GM19463 (cell line): ENCODE results near the gene TP53BP2.
"Not testable (repeated sequence)": the region's sequence is repeated elsewhere in the genome, so short reads cannot be mapped to it uniquely, and the experiment has no call there.

Source experiments
- ATAC-seq: cut with Tn5 transposase; IDR thresholded peaks from one replicate; pipeline ENCODE4 v1.9.1; 2021; ENCODE audit warnings: mild to moderate bottlenecking, moderate library complexity; ENCODE audit not compliant: unreplicated experiment

The TP53BP2 gene, protein sequence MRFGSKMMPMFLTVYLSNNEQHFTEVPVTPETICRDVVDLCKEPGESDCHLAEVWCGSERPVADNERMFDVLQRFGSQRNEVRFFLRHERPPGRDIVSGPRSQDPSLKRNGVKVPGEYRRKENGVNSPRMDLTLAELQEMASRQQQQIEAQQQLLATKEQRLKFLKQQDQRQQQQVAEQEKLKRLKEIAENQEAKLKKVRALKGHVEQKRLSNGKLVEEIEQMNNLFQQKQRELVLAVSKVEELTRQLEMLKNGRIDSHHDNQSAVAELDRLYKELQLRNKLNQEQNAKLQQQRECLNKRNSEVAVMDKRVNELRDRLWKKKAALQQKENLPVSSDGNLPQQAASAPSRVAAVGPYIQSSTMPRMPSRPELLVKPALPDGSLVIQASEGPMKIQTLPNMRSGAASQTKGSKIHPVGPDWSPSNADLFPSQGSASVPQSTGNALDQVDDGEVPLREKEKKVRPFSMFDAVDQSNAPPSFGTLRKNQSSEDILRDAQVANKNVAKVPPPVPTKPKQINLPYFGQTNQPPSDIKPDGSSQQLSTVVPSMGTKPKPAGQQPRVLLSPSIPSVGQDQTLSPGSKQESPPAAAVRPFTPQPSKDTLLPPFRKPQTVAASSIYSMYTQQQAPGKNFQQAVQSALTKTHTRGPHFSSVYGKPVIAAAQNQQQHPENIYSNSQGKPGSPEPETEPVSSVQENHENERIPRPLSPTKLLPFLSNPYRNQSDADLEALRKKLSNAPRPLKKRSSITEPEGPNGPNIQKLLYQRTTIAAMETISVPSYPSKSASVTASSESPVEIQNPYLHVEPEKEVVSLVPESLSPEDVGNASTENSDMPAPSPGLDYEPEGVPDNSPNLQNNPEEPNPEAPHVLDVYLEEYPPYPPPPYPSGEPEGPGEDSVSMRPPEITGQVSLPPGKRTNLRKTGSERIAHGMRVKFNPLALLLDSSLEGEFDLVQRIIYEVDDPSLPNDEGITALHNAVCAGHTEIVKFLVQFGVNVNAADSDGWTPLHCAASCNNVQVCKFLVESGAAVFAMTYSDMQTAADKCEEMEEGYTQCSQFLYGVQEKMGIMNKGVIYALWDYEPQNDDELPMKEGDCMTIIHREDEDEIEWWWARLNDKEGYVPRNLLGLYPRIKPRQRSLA

DNA sequence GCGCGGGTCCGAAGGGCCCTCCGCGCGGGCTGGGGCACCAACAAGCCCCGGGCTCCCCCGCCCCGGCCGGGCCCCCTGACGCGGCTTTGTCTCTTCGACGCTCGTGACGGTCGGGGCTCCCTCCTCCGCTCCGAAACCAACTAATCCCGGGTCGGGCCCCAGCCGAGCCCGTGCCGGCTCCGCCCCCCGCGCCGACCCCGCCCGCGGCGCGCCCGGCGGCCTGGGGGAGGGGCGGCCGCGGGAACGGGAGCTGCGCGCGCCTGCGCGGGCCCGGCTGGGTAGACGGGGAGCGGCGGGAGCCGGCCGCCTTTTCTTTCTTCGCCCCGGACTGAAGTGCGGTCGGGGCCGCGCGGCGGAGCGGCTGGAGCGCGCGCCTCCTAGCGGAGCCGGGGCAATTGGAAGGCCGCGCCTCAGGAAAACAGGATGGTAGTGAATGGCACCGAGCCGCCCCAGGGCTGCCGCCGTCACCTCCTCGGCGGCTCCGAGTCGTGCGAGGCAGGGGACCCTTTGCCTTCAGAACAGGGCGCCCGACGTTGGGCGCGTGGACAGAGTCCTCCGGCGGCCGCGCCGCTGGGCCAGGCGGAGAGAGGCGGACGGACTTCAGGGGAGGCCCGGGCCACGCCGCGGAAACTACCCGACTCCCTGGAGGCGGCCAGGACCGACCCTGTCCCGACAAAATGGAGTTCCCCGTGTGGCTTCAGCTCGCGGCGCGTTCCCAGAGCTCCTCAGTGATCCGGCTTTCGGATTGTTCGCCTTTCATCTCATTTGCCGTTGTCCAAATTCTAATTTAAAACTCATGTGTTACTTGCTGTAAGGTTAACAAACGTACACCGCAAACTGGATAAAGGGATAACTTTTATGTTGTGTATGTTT, at the start of gene TP53BP2:
TSS of gene TP53BP2 (minus strand) at position 138 of the 873 bp plus-strand sequence. CDS start 267 bp downstream, outside the sequence.
- ATAC-seq, result peak; percentile 68

DNA sequence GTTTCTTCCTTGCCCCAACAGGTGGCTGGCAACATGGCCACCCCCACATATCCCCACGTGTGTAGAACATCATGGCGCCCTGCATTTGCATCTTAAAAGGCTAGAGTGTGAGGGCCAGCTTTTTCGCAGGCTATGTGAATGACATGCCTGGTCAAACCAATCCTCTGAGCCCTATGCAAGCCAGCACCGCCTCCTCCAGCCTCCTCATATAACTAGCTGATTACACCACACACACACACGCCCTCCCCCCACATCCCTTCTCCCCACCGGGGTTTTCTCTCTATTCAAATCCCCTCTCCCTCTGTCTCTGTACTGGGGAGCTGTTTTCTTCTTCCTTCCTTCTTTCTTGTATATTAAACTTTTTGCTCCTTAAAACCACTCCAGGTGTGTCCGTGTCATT, 44.7 kb upstream of the TP53BP2 start:
- not testable (repeated sequence) for ATAC-seq

DNA sequence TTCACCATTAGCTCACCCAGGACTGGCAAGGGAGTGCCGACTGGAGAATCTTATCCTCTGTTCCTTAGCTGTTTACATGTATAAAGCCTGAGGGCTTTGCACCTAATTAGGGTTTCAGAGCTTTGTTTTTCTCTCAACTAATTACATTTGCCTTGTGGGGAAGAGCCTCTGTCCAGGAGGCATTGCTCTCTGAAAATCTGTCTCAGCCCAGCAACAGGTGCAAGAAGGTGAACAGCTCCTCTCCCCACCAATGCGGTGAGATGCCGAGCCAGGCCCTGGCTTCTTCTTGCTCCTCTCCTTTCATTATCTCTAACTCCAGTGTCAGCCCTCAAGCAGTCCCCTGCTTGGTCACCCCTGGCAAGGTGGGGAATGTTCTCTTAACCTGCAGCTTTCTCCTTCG, 43.6 kb upstream of the TP53BP2 start:
- not testable (repeated sequence) for ATAC-seq

DNA sequence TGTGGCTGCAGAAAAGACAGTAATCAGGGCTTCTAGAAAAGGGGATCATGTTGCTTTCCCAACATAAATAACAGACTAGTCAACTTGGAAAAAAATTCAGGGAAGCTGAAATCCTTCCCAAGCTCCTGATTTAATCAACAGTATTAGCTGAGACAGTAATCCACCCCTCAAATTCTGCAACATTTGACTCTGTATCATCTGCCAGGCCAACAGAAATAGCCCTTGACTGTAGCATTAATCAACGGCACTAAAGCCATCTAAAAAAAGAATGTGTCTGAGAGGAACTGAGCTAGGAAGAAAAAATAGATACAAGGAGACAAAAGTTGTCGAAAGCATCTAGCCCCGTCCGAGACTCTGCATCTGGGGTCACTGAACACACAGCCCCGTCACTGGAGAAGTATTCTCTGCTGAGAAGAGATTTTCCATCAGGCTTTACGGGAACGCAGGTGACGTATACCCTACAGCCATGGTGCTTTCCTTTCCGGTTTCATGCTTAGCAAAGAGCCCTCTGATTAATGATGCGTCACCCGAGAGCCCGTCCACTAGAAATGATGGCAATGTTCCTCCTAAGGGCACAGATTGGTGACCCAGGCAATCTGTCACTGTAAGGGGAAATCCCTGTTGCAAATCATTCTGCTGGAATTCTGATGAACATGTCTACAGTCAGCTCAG, 42.1 kb upstream of the TP53BP2 start:
- ATAC-seq, result no peak

DNA sequence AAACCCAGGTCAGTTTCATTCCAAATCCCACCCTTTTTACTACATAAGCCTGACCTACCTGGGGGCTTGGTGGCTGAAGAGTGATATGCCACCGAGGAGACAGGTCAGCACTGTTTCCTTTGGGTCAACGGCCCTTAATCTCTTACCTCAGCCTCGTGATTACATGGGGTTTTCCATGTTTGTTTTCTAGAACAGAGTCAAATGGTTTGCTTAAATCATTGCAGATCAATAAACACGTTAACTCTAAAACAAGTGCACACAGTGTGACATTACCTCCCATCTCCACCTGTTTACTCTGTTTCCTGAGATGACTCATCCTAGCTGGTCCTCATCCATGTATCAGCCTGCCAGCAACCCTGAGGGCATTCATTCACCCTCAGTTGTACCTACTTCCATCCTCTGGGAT, 40.8 kb upstream of the TP53BP2 start:
- ATAC-seq, result no peak

DNA sequence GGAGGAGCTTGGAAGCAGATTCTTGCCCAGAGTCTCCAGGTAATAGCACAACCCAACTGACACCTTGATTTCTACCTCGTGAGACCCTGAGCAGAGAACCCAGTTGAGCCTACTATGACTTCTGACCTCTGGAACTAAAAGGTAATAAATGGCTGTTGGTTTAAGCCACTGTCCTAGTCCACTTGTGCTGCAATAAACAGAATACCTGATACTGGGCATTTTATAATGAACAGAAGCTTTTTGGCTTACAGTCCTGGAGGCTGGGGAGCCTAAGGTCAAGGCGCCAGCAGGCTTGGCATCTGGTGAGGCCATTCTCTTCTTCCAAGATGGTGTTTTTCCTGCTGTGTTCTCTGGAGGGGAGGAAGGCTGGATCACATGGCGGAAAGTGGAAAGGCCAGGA, 39.9 kb upstream of the TP53BP2 start:
- no peak for ATAC-seq

DNA sequence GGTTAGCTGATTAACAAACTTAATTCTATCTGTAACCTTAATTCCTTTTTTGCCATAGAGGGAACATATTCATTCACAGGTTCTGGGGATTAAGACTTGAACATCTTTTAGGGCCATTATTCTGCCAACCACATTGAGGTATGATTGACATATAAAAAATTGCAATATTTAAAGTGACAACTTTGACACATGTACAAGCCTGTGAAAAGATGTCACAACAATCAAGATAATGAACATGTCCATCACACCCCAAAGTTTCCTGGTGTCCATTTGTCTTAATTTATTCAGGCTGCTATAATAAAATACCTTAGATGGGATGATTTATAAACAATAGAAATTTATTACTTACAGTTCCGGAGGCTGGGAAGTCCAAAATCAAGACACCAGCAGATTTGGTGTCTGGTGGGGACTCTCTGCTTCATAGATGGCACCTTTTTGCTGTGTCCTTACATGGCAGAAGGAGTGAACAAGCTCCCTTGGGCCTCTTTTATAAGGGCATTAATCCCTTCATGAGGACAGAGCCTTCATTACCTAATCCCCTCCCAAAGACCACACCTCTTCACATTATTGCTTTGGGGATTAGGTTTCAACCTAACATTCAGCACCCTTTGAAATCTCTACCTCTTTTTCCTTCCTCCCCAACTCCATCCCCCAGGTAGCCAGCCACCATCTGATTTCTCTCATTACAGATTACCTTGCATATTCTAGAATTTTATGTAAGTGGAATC, 33.0 kb upstream of the TP53BP2 start:
- ATAC-seq, result no peak

DNA sequence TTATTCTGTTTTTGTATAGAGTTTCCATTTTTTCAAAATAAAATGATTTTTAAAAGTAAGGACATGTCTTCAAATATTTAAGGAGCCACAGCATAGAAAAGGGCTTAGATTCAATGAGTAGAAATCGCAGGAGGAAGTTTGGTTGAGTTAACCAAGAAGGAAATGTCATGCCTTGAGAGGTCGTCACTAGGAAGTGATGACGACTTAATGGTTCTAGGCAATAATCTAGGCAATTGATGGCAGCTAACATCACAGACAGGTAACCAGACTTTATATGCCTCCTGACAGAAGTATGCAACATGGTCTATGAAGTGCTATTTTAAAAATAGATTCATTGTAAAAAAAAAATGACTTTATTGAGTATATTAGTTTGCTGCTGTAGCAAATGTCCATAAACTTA, 32.1 kb upstream of the TP53BP2 start:
- no peak for ATAC-seq

DNA sequence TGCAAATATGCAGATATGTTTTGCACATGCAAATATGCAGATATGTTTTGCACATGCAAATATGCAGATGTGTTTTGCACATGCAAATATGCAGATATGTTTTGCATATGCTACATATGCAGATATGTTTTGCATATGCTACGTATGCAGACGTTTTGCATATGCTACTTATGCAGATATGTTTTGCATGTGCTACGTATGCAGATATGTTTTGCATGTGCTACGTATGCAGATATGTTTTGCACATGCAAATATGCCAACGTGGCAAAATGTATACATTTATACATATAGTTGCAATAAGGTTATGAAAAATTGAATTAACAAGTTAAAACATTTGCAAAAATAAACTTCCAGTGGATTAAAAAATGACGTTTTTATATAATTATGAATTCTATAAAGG, 30.8 kb upstream of the TP53BP2 start:
- ATAC-seq, result no peak

DNA sequence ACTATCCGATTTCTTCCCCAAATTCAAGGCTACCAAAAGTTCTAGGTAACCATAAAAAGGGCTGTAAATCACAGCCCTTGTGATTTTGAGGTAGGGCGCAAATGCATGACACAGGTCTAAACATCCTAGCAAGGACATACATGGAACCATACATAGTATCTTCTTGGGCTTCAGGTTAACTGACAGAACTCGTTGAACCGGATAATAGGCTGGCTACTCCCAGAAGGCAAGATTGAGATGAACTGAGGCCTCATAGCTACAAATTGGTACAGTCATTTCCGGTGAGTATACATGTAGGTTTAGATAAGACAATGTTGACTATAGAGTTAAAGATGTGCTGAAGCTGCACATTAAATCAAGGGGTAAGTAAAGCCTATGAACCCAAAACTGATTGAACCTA, 27.3 kb upstream of the TP53BP2 start:
- no peak for ATAC-seq

DNA sequence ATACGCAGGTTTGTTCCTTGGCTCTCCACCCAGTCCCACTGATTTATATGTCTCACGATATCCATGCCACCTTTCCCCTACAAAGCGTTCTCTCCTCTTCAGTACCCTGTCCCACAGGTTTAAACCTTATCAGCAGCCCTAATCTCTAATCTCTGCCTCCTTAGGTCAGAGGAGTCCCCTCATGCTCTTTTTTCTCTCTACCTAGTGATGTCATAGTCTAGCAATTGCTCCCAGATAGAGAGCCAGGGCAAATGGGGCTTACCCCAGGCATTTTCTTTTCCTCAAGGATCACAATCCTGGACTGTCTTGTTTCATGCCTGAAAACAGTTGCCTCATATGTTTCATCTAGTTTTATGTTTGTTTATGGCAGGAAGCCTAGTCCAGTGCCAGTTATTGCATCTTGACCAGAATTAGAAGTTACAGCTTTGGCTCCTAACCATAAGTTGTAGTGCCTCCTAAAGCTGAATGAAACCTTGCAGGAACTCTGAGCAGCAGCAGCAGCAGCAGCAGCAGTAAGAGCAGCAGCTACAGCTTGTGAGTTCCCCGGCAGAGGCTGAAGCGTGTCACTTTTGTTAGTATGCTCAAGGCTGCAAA, 26.7 kb upstream of the TP53BP2 start:
- ATAC-seq, result no peak

DNA sequence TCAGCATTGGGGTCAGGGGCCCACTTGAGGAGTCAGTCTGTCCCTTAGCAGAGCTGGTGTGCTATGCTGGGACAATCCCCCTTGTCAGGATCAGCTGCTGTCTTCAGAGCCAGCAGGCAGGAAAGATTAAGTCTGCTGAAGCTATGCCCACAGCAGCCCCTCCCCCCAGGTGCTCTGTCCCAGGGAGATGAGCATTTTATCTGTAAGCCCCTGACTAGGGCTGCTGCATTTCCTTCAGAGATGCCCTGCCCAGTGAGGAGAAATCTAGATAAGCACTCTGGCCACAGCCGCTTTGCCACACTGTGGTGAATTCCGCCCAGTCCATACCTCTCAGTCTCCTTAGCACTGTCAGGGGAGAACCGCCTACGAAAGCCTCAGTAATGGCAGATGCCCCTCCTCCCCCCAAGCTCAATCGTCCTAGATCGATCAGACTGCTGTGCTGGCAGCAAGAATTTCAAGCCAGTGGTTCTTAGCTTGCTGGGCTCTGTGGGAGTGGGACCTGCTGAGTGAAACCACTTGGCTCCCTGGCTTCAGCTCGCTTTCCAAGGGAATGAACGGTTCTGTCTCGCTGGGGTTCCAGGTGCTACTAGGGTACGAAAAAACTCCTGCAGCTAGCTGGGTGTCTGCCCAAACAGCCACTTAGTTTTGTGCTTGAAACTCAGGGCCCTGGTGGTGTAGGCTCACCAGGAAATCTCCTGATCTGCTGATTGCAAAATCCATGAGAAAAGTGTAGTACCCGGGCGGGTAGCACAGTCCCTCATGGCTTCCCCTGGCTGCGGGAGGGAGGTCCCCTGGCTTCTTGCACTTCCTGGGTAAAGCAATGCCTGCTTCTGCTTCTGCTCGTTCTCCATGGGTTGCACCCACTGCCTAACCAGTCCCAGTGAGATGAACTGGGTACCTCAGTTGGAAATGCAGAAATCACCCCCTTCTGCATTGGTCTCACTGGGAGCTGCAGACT, 25.1 kb upstream of the TP53BP2 start:
- ATAC-seq, result no peak

DNA sequence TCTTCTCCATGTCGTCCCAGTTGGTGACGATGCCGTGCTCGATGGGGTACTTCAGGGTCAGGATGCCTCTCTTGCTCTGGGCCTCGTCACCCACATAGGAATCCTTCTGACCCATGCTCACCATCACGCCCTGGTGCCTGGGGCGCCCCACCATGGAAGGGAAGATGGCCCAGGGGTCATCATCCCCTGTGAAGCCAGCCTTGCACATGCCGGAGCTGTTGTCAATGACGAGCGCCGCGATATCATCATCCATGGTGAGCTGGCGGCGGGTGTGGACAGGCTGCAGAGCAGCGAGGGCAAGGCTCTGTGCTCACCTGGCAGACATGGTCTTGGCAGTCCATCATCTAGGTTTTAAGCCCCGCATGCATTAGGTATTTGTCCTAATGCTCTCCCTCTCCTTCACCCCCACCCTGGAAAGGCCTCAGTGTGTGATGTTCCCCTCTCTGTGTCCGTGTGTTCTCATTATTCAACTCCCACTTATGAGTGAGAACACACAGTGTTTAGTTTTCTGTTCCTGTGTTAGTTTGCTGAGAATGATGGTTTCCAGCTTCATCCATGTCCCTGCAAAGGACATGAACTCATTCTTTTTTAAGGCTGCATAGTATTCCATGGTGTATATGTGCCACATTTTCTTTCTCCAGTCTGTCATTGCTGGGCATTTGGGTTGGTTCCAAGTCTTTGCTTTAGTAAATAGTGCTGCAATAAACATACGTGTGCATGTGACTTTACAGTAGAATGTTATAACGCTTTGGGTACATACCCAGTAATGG, 19.0 kb upstream of the TP53BP2 start:
- not testable (repeated sequence) for ATAC-seq

DNA sequence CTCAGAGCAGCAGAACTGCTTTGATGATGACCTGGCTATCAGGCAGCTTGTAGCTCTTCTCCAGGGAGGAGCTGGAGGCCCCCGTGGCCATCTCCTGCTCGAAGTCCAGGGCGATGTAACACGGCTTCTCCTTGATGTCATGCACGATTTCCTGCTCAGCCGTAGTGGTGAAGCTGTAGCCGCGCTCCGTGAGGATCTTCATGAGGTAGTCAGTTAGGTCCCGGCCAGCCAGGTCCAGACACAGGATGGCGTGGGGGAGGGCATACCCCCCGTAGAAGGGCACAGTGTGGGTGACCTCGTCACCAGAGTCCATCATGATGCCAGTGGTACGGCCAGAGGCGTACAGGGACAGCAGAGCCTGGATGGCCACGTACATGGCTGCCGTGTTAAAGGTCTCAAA, 18.3 kb upstream of the TP53BP2 start:
- ATAC-seq, result no peak

DNA sequence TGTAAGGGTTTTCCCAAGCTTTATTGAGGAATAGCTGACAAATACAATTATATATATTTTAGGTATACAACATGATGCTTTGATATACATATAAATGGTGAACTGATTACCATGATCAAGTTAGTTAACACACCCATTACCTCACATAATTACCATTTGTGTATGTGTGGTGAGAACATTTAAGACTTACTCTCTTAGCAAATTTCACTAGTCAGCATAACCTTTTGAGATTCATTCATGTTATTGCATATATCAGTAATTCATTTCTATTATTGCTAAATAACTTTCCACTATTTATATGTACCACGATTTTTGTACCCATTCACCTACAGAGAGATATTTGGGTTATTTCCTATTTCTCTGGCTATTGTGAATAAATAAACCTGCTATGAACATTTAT, 16.2 kb upstream of the TP53BP2 start:
- no peak for ATAC-seq

DNA sequence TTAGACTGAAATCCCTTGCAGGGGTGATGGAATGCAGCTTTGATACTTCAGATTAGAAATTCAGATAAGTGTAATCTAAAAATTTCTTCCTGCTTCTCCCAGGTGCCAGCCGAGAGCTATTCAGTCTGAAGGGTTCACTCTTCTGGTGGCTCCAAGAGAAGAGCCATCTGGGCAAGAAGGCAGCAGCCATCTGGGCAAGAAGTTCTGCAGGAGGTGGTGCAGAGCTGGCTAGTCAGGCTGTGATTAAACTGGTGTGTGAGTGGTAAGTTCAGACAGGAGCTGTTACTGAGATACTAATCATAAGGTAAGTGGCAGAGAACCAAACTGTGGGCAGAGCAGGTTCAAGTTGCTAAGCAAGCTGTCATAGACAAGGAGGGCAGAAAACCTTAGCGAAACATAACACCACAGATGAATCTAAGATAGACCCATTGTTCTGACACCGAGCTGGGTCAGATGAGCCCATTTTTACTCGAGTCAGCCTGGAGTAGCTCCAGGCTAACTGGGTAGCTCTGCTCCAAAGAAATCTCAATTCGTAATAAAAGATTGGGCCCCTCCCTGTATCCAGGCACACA, 14.4 kb upstream of the TP53BP2 start:
- ATAC-seq, result no peak

DNA sequence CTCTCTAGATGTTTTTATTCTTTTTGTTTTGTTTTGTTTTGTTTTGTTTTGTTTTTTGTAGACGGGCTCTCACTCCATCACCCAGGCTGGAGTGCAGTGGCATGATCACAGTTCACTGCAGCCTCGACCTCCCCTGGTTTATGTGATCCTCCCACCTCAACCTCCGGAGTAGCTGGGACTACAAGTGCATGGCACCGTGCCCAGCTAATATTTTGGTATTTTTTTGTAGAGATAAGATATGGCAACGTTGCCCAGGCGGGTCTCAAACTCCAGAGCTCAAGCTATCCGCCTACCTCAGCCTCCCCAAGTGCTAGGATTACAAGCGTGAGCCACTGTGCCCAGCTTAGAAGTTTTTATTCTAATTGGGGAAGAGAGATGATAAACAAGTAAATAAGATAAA, 13.3 kb upstream of the TP53BP2 start:
- ATAC-seq, result no peak
